Neuronal stem cell (in vitro differentiated cells): ENCODE measurements around the gene DVL1. TPM values are rescaled to one million over a fixed set of nuclear protein-coding genes. Genes with fewer than 3 reads are reported as not detected.

Experiments
- small RNA-seq: library from polyadenylated mRNA; stranded (forward); fragments of <200 nt; extraction: miRNeasy Mini kit (QIAGEN cat#:217004); gene quantifications from one replicate; pipeline ENCODE3, GENCODE V24; 2013; ENCODE audit not compliant: insufficient read depth

DVL1 gene

Small RNAs within 50 kb of the gene (small RNA-seq; reads per million reads assigned to genes)
- not detected for gene MIR6726
